Measurements from ENCODE around the gene HSPB1.
"Not testable (repeated sequence)": the region's sequence is repeated elsewhere in the genome, so short reads cannot be mapped to it uniquely, and the experiment has no call there.

HSPB1 gene

GRCh38 chr7:76282344-76283253 lies 19.9 kb upstream of the HSPB1 start:
- DNase-seq = no peak

GRCh38 chr7:76283254-76284159 lies 19.0 kb upstream of the HSPB1 start:
- no peak for DNase-seq

GRCh38 chr7:76285604-76286374 lies 16.7 kb upstream of the HSPB1 start:
- DNase-seq = no peak

GRCh38 chr7:76286842-76287403 lies 15.6 kb upstream of the HSPB1 start:
- no peak for DNase-seq

- not testable (repeated sequence) for DNase-seq
Measured at GRCh38 chr7:76290847-76291350, 11.6 kb upstream of the HSPB1 start.

- peak; percentile 51 to 79 for DNase-seq
Measured at GRCh38 chr7:76291351-76292212, 10.9 kb upstream of the HSPB1 start.

- DNase-seq = no peak
Measured at GRCh38 chr7:76292213-76292573, 10.3 kb upstream of the HSPB1 start.

- not testable (repeated sequence) for DNase-seq
Measured at GRCh38 chr7:76292911-76293310, 9.6 kb upstream of the HSPB1 start.

- no peak for DNase-seq
Measured at GRCh38 chr7:76293407-76293901, 9.0 kb upstream of the HSPB1 start.

- peak; percentile 76 to 82 for DNase-seq
Measured at GRCh38 chr7:76294344-76295024, 8.0 kb upstream of the HSPB1 start.

GRCh38 chr7:76296743-76297740 lies 5.4 kb upstream of the HSPB1 start:
- no peak for DNase-seq

- no peak for DNase-seq
Measured at GRCh38 chr7:76300166-76300731, 2.2 kb upstream of the HSPB1 start.

- no peak for DNase-seq
Measured at GRCh38 chr7:76301000-76301399, 1.5 kb upstream of the HSPB1 start.

GRCh38 chr7:76303202-76304147 lies 1.0 kb downstream of the HSPB1 start:
- DNase-seq = peak in 1 of 2 experiments; percentile 30

- no peak for DNase-seq
Measured at GRCh38 chr7:76304888-76305375, 2.5 kb downstream of the HSPB1 start.

- not testable (repeated sequence) for DNase-seq
Measured at GRCh38 chr7:76308874-76309273, 6.4 kb downstream of the HSPB1 start.

- DNase-seq = not testable (repeated sequence)
Measured at GRCh38 chr7:76309341-76310101, 7.0 kb downstream of the HSPB1 start.

All from NCI-H1930 (cell line).